Glomerular visceral epithelial cell (primary cell): ENCODE results near the gene RNF8.
"Not testable (repeated sequence)": the region's sequence is repeated elsewhere in the genome, so short reads cannot be mapped to it uniquely, and the experiment has no call there.

Source experiments
- DNase-seq: peaks from one replicate; pipeline ENCODE4 v3.0.0-alpha.2; 2016; ENCODE audit errors: extremely low spot score

RNF8 gene

DNA sequence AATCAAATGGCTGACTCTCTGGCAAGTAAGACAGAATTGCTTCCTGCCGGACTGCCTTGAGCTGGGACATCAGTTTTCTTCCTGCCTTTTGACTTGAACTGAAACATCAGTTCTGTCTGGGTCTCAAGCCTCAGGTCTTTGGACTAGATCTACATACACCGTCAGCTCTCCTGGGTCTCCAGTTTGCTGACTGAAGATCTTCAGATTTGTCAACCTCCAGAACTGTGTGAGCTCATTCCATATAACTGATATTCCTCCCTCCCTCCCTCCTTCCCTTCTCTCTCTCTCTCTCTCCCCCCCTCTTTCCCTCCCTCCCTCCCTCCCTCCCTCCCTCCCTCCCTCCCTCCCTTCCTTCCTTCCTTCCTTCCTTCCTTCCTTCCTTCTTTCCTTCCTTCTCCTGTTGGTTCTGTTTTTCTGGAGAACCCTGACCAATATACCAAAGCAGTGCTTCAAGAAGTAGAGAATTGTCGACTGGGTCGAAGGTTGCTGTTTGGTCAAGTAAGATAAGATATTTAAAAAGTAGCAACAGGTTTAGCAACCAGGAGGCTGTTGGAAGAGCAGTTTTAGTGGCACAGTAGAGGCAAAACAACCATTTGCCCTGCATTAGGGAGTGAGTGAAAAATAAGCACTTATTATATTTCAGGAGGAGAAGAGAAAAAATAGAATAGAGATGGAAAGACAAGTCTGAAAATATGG lies 46.2 kb downstream of the RNF8 start:
- DNase-seq: no peak

DNA sequence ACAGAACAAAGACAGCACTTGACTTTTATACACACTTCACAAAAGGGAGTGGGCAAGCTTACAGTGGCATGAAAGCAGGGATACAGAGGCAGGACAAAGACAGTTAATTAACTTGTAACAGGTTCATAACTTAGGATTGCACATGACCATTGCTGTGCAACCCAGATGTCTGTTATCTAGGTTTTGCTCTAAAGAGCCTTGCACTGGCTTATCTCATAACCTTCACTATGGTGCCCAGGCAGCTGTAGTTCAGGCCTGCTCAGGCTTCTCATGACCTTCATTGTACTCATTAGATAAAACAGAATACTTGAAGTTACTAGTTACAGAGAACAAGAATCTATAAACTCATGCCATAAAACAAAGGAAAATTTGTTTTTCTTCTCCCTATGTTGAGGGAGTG lies 47.9 kb downstream of the RNF8 start:
- DNase-seq: not testable (repeated sequence)

DNA sequence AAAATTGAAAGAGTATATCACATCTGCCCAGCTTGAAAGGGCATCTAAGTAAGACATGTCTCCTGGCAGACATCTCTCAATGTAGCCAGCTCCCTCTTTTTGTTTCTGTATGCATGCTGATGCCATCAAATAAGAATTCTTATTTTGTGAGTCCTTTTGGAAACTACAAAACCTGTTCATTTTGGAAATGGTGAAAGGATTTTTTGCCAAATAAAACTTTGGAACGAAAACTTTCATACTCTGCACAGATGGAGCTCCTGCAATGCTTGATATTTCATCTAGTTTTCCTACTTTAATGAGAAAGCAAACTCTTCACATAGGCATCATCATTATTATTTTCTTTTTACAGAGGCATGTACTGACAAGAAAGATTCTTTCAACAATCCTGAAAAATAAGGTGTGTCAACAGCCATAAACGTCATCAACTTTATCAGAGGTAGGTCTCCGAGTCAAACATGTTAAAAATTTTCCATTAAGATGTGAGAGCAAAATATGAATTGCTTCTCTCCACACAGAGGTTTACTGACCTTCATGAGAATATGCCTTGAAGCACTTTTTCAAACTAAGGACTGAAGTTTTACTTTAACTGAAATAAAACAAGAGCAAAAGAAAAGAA lies 53.1 kb downstream of the RNF8 start:
- DNase-seq: no peak

DNA sequence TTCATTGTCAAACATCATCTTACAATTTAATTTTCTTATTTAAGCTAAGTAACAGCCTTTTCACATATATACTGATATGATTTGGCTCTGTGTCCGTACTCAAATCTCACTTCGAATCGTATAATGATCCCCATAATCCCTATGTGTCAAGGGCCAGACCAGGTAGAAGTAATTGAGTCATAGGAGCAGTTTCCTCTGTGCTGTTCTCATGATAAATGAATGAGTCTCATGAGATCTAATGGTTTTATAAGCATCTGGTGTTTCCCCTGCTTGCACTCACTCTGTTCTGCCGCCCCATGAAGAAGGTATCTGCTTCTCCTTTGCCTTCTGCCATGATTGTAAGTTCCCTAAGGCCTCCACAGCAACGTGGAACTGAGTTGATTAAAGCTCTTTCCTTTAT lies 54.2 kb downstream of the RNF8 start:
- no peak for DNase-seq

DNA sequence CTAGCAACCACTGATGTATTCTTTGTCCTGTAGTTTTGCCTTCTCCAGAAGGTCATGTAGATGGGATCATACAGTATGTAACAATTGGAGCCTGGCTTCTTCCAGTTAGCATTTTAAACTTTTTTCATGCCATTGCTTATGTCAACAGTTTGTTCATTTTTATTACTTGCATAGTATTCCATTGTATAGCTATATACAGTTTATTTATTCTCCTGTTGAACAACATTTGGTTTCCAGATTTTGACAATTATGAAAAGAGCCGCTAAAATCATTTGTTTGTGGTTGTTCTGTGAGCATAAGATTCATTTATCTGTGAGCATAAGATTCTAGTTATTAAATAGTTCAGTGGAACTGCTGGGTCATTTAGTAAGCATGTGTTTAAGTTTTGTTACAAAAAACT lies 55.7 kb downstream of the RNF8 start:
- no peak for DNase-seq

DNA sequence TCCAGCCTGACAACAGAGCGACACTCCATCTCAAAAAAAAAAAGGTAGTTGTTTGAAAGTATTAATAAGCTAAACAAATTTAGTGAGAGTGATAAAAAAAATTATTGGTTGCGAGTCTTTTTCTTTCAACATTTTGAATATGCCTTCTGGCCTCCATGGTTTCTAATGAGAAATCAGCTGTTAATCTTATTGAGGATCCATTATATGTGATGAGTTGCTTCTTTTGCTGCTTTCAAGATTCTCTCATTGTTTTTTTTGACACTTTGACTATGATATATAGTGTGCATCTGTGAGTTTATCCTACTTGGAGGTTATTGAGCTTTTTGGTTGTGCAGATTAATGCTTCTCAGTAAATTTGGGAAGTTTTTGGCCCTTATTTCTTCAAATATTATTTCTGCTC lies 63.6 kb downstream of the RNF8 start:
- no peak for DNase-seq

DNA sequence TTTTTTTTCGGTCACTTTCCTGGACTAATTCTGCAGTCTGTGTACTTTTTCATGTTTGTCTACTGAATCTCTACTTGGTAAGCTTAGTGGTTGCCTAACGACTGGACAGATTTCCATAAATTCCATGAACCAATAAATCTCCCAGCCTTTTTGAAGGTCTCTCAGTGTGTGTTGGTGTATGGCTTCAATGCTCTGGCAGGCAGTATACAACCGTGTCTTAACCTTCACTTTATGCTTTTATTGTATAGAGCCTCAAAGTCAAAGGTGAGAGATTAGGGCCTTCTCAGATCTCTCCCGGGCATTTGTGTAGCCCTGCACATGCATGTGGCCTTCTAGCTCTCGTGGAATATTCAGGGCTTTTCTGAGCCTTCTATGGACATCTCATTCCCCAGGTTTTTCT lies 64.9 kb downstream of the RNF8 start:
- no peak for DNase-seq

DNA sequence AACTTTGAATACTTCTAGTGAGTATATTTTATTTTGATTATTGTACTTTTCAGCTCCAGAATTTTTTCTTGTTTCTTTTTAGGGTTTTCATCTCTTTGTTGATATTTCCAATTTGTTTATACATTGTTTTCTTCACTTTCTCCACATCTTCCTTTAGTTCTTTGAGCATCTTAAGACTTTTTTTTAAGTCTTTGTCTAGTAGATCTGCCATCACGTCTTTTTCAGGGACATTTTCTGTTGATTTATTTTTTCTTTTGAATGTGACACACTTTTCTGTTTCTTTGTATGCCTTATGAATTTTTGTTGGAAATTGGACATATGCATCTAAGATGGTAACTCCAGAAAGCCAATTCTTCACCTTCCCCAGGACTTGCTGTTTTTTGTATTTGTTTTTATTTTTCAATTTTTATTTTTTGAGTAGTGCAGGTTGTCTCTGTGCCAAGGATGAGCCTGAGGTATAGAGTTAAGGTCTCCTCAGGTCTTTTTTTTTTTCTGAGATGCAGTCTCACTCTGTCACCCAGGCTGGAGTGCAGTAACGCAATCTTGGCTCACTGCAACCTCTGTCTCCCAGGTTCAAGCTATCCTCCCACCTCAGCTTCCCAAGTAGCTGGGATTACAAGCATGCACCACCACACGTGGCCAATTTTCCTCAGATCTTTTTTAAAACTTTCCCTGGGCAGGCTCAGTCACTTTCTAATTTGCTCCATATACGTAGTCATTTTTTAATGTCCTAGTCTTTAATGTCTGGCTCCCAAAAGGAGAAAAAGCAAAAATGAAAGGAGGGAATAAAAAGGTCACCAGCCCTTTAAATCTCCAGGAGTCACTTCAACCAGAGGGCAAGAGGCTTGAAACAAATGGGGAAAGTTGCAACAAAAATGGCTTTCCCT lies 72.5 kb downstream of the RNF8 start:
- no peak for DNase-seq

DNA sequence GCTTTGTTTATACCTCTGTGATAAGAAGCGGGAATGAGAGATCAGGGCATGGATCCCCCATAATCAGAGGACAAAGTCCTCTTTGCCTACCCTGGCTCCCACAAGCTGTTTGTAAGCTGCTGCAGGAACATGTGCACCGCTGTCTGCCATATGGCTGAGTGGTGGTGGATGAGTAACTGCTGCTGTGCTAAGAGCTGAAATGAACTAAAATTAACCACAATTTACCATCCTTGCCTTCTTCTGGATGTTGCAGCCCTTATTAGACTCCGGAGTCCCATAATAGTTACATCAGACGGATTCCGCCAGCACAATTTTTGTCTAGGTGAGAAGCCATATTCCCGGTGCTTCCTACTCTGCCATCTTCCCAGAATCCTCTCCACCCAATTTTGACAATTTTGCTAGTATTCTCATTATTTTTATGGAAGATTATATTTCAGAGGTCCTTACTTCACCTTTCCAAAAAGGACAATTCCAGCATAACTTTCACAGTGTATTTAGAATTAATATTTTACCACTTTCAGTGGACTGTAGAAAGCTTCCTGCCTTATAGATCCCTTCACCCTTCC lies 73.2 kb downstream of the RNF8 start:
- no peak for DNase-seq

DNA sequence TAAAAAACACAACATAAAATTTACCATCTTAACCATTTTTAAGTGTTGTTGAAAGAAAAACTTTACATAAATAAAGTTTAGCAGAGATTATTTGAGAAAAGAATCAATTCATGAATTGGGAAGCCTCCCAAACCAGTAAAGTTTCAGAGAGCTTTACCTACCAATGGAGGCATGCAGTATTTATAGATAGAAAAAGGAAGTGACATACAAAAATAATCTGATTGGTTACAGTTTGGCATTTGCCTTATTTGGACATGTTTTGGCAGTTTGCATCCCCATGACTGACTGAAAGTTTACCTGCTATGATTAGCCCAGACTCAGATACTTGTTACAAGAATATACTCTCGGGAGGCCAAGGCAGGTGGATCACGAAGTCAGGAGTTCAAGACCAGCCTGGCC lies 75.6 kb downstream of the RNF8 start:
- DNase-seq: no peak

DNA sequence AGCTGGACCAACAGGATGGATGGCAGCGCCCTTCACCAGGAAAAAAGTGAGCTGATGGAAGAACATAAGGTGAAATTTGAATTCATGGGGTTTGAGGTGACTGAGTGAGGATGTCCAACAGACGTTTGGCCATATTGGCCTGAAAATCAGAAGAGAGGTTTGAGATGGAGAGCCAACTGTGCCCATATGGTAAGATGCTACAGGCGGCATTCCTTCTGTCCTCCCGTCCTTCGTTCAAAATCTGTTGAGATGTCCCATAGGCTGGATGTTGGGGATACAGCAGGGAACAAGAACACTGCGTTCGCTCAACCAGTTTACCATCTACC lies 78.8 kb downstream of the RNF8 start:
- no peak for DNase-seq

DNA sequence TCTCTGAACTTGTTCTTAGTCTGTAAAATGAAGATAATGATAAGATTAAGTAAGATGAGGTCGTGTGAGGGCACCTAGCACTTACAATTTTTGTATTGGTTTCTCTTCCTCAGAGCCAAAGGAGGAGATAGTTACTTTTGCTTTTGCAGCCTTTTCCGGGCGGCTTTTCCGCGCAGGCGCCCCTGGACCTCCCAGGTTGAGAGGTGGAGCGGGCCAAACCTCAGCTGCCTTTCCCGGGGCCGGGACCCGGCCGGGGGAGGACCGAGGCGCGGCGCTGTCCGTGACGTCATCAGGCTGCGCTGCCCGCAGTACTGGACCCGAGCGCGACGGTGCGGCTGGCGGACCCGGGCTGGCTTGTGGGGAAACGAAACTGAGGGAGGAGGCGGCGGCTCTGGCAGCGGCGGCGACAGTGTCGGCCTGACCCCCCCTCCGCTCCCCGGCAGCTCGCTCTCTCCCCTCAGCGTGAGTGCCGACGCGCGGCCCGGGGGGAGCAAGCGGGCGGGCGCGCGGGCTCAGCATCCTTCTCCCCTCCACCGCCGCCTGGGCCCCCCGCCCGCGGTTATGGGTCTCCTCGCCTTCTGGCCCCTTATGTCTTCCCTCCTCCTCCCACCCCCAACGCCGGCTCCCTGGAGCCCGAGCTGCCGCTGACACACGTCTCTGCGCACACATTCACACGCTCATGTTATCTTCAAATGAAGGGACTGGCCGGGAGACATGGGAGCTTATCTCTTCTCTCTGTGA lies 79.3 kb downstream of the RNF8 start, which contains the start of gene CMTR1:
CMTR1 (plus strand) TSS at position 306 of the 741 bp plus-strand sequence. CDS start 2,409 bp downstream, outside the sequence.
- DNase-seq: peak; percentile 92

DNA sequence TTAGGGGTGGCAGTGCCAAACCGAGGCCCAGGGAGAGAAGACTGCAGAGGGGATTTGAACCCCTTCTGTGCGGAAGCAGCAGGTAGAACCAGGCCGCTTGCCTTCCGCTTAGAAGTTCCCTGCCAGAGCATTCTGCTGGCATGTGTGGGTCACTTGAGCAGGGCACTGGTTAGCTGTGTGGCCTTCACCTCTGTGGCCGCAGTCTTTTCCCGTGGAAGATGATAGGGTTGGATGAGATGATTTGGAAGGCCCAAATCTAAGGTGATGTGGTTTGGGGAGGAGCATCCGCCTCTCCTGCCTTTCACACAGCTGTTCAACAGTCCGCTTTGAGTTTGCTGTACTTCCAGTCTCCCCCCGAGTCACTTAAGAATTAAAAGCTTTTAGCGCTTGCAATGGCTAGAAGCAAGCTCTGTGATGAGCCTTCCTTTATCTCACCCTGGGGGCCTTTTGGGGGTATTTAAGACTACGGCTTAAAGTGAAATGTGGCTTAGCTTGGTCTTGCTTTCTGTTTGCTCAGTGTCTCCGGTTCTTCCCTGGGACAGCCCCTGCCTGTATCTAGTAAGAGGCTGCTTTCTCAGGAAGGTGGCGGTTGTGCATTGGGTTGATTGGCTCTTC lies 80.0 kb downstream of the RNF8 start:
- peak; percentile 15 for DNase-seq

DNA sequence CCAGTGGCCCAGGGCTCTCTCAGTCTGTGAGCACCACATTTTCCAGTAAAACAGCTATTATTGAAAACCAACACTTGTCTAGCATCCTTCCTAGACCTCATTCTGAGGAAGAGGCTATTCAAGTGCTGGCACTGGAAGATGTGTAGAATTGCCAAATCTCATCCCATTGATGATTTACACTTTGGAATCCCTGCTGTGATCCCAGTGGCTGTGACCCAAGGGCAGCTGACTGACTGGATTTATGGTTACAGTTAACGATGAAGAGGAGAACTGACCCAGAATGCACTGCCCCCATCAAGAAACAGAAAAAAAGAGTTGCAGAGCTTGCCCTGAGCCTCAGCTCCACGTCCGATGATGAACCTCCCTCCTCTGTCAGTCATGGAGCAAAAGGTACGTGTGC lies 81.6 kb downstream of the RNF8 start:
- no peak for DNase-seq

DNA sequence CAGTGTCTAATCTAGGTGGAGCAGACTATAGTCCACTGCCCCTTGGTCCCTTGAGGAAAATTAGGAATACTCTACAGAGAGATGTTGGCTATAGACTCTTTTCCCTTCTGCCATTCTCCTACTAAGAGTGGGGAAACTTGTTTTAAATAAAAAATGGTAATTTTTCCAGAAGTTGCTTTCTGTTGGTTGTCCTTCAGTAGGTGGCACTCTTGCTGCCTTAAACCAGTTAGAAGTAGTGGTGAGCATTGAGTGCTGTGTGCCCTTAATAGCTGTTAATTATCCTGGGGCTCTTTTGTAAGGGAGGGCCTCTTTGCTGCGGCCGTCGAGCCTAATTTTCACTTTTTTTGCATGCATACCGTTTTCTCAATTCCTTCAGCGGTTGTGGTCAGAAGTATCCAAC lies 82.0 kb downstream of the RNF8 start:
- no peak for DNase-seq

DNA sequence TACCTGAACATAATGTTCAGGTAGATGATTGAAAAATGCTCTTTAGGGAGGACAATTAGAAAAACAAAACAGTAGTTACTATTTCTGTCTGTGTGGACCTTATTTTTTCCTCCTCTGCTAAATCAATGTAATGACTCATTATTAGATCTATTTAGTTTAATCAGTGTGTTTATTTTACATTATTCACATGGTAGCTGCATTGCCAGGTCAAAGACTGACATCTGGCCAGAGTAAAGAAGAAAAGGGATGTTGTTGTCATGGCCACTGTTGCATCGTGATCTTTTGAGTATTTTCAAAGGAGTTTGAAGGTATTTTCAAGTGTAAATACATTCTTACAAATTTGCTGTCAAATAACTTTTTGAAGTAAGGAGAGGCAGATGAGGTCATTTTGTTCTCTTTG lies 85.1 kb downstream of the RNF8 start:
- no peak for DNase-seq

DNA sequence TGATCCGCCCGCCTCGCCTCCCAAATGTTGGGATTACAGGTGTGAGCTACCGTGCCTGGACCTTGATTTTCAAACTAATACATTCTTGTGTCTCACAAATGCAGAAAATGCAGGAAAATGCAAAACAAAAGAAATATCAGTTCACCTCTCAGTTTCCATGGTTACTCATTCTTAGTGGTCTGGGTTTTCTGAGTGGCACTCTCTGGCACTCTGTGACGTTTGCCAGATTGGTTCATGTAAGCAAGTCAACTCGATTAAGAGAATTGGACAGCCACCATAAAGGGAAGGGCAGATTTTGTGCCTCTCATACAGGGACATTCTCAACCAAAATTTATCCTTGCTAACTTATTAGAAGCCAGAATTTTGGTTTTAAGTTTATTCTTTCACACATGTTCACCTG lies 87.9 kb downstream of the RNF8 start:
- DNase-seq: no peak

DNA sequence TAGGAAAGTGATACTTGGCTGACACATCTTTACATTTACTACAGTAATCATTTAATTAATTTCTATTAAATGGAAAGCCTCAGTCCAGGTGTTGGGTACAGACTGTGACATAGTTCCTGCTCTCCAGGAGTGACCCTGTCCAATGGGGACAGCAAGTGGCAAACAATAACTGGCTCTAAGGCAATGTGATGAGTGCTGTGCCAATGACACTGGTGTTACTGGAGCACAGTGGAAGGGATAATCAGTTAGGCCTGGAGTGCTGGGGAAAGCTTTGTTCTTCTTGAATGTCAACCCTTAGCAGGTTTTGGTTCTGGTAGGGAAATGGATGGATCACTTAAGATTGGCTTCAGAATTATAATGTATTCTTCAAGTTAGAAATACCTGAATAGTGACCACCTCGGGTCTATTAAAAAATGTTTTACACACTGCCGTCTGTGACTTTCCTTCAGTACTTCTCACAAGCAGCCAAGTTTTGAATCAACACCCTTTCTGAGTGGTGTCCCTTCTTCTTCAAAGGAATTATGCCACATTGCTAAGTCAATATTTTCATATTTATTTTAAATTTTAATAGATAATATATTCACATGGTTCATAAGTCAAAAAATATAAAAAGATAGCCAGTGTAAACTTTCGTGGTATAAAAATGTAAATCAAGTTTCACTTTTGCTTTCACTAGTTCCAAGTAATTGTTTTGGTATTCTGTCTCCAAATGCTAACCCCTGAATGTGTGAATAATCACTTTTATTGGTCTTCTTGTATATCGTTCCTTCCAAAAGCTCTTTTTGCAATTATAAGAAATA lies 88.8 kb downstream of the RNF8 start:
- no peak for DNase-seq

DNA sequence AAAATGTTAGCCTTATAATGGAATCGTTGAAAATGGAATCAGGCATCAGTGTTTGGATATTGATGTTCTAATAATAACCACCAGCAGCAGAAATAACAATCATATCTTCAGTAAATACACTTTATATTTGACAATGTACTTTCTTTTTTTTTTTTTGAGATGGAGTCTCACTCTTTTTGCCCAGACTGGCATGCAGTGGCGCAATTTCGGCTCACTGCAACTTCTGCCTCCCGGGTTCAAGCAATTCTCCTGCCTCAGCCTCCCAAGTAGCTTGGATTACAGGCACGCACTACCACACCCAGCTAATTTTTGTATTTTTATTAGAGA lies 89.4 kb downstream of the RNF8 start:
- DNase-seq: not testable (repeated sequence)
